ENCODE measurements around the gene TAGLN. TPM values are rescaled to one million over a fixed set of nuclear protein-coding genes. Genes with fewer than 3 reads are reported as not detected.

The TAGLN gene
- total RNA-seq, 2 donors from 2014 or later, result 124 to 372 TPM

GRCh38 chr11:117187428-117187798, 11.8 kb upstream of the TAGLN start:
- H3K4me3 ChIP-seq, result no peak overlapping the region
- TF ChIP-seq POLR2A (IDR thresholded peaks at IDR 0.05) (no peak), CTCF (IDR thresholded peaks at IDR 0.05) (no peak)
- intact Hi-C loops (cut with DNase I), result no loop called here
- H3K4me1 ChIP-seq, result peaks cover 54% of the 10 kb centered on the region
- ATAC-seq, result no peak
- no peaks in the 10 kb centered on the region for H3K9me3 ChIP-seq
- H3K27me3 ChIP-seq, result no peaks in the 10 kb centered on the region
- DNase-seq, result peak in 1 of 4 donors; percentile 2
- WGBS, 2 donors, result 62 to 64% methylated on average over 9 to 13 of the region's 13 CpGs
- H3K36me3 ChIP-seq (replicated peaks in 1 of 2; ENCODE audit: insufficient read depth in 1 of 2, low read depth in 2 of 2), result peaks cover 0 to 25% of the 10 kb centered on the region in 2 donors
- H3K27ac ChIP-seq, result peak overlapping the region in 3 of 4 donors; percentile 19 to 81 (median 21)

- no peaks in the 10 kb centered on the region for H3K9me3 ChIP-seq
- no peaks in the 10 kb centered on the region for H3K27me3 ChIP-seq
- 51 to 82% methylated on average over 16 of the region's 16 CpGs for WGBS, 2 donors
- TF ChIP-seq POLR2A (IDR thresholded peaks at IDR 0.05) (no peak), CTCF (IDR thresholded peaks at IDR 0.05) (no peak)
- no peak for ATAC-seq
- DNase-seq, result peak in 3 of 4 donors; percentile 15 to 45 (median 43)
- H3K4me3 ChIP-seq, result no peak overlapping the region
- H3K36me3 ChIP-seq (replicated peaks in 1 of 2; ENCODE audit: insufficient read depth in 1 of 2, low read depth in 2 of 2), result peaks cover 0 to 25% of the 10 kb centered on the region in 2 donors
- intact Hi-C loops (cut with DNase I), result no loop called here
- H3K4me1 ChIP-seq, result peaks cover 49% of the 10 kb centered on the region
- peak overlapping the region in 3 of 4 donors; percentile 21 to 81 (median 22) for H3K27ac ChIP-seq
Observed at GRCh38 chr11:117187799-117188481, 11.2 kb upstream of the TAGLN start.

GRCh38 chr11:117188620-117189081, 10.5 kb upstream of the TAGLN start:
- Histone ChIP-seq H3K9me3 (no peaks in the 10 kb centered on the region), H3K4me3 (no peak overlapping the region), H3K27ac (peak overlapping the region in 1 of 4 donors; percentile 81), H3K36me3 (replicated peaks in 1 of 2; ENCODE audit: insufficient read depth in 1 of 2, low read depth in 2 of 2) (peaks cover 0 to 27% of the 10 kb centered on the region in 2 donors), H3K27me3 (no peaks in the 10 kb centered on the region), H3K4me1 (peaks cover 43% of the 10 kb centered on the region)
- intact Hi-C loops (cut with DNase I), result no loop called here
- ATAC-seq (no peak), DNase-seq (peak in 2 of 4 donors; percentile 11 to 13)
- TF ChIP-seq POLR2A (IDR thresholded peaks at IDR 0.05), result no peak
- TF ChIP-seq CTCF (IDR thresholded peaks at IDR 0.05), result no peak
- WGBS, 2 donors, result 75 to 84% methylated on average over 9 to 20 of the region's 20 CpGs

GRCh38 chr11:117189191-117189940, 9.8 kb upstream of the TAGLN start:
- Histone ChIP-seq H3K4me3 (no peak overlapping the region), H3K4me1 (peaks cover 43% of the 10 kb centered on the region), H3K27me3 (no peaks in the 10 kb centered on the region), H3K36me3 (replicated peaks in 1 of 2; ENCODE audit: insufficient read depth in 1 of 2, low read depth in 2 of 2) (peaks cover 0 to 29% of the 10 kb centered on the region in 2 donors), H3K27ac (peak overlapping the region in 1 of 4 donors; percentile 81), H3K9me3 (no peaks in the 10 kb centered on the region)
- WGBS, 2 donors, result 80 to 82% methylated on average over 7 to 22 of the region's 22 CpGs
- intact Hi-C loops (cut with DNase I), result no loop called here
- ATAC-seq (no peak), DNase-seq (peak in 2 of 4 donors; percentile 12 to 64)
- TF ChIP-seq POLR2A (IDR thresholded peaks at IDR 0.05), result no peak
- no peak for TF ChIP-seq CTCF (IDR thresholded peaks at IDR 0.05)
